ENCODE results near the gene CDH12.

The CDH12 gene

DNA sequence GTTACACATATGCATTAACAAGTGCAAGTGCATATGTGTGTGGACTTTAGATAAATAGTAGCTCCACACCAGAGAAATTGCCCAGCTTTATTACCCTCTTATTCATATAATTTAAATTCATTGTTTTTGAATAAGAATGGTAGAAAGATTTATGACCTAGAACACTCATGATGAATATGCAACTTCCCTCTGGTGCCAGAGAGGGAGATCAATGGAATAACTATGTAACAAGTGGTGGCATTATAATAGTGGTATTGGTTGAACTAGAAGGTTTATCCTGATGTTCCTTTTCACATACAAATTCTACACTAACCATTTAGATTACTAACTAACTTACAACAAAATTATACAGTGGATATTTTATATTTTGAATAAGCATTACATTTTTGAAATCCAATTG, 607.4 kb downstream of the CDH12 start:
- Histone ChIP-seq H3K9me3 (ENCODE audit: insufficient read depth, low read length) (no peaks in the 10 kb centered on the region), H3K9ac (ENCODE audit: low read length) (no peak overlapping the region), H3K9me2 (replicated peaks; ENCODE audit: insufficient read depth, low read length) (no peaks in the 10 kb centered on the region), H3K27me3 (ENCODE audit: low read length) (no peaks in the 10 kb centered on the region), H3K79me2 (ENCODE audit: insufficient read depth, low read length) (no peaks in the 10 kb centered on the region), H3K4me2 (ENCODE audit: low read depth, low read length, poor library complexity, severe bottlenecking) (no peak overlapping the region), H2AFZ (ENCODE audit: low read depth, low read length, severe bottlenecking) (no peak overlapping the region), H4K20me1 (ENCODE audit: low read depth, low read length) (no peaks in the 10 kb centered on the region), H3F3A (ENCODE audit: insufficient read depth) (no peaks in the 10 kb centered on the region), H3K36me3 (ENCODE audit: low read length) (no peaks in the 10 kb centered on the region), H3K4me3 (ENCODE audit: insufficient read depth, low read length, poor library complexity, severe bottlenecking) (no peak overlapping the region), H3K27ac (ENCODE audit: low read depth, low read length) (no peak overlapping the region)
- TF ChIP-seq, protein P1, sequence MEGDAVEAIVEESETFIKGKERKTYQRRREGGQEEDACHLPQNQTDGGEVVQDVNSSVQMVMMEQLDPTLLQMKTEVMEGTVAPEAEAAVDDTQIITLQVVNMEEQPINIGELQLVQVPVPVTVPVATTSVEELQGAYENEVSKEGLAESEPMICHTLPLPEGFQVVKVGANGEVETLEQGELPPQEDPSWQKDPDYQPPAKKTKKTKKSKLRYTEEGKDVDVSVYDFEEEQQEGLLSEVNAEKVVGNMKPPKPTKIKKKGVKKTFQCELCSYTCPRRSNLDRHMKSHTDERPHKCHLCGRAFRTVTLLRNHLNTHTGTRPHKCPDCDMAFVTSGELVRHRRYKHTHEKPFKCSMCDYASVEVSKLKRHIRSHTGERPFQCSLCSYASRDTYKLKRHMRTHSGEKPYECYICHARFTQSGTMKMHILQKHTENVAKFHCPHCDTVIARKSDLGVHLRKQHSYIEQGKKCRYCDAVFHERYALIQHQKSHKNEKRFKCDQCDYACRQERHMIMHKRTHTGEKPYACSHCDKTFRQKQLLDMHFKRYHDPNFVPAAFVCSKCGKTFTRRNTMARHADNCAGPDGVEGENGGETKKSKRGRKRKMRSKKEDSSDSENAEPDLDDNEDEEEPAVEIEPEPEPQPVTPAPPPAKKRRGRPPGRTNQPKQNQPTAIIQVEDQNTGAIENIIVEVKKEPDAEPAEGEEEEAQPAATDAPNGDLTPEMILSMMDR (IDR thresholded peaks at IDR 0.05; ENCODE audit: insufficient read depth, low read length, poor library complexity, severe bottlenecking) = no peak
- TF ChIP-seq EZH2phosphoT487 (conservative IDR thresholded peaks at IDR 0.05; ENCODE audit: low read length) = no peak

DNA sequence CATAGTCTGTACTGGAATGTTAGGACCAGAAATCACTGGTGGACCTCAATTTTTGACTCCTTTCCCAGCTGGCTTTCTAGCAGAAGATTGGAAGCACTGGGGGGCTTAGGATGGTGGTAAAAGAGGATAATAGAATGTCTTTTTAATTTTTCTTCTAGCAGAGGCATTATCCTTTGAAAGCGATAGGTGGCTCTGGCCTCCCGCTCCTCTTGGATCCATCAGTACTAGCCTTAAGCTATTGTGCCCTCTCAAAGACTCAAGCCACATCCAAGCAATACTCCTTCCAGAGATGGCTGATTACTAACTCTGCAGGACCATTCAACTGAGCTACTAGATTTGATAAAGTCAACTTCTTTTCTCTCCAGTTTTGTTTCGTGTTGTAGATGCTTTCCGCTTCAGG, 610.6 kb downstream of the CDH12 start:
- H3F3A ChIP-seq (ENCODE audit: insufficient read depth) = no peaks in the 10 kb centered on the region
- H3K9me3 ChIP-seq (ENCODE audit: insufficient read depth, low read length) = no peaks in the 10 kb centered on the region
- TF ChIP-seq EZH2phosphoT487 (conservative IDR thresholded peaks at IDR 0.05; ENCODE audit: low read length) = no peak
- TF ChIP-seq, protein P1 (IDR thresholded peaks at IDR 0.05; ENCODE audit: insufficient read depth, low read length, poor library complexity, severe bottlenecking) = no peak
- no peak overlapping the region for H3K9ac ChIP-seq (ENCODE audit: low read length)
- no peaks in the 10 kb centered on the region for H3K79me2 ChIP-seq (ENCODE audit: insufficient read depth, low read length)
- H3K4me2 ChIP-seq (ENCODE audit: low read depth, low read length, poor library complexity, severe bottlenecking) = no peak overlapping the region
- no peaks in the 10 kb centered on the region for H3K27me3 ChIP-seq (ENCODE audit: low read length)
- H3K27ac ChIP-seq (ENCODE audit: low read depth, low read length) = no peak overlapping the region
- H3K4me3 ChIP-seq (ENCODE audit: insufficient read depth, low read length, poor library complexity, severe bottlenecking) = no peak overlapping the region
- H4K20me1 ChIP-seq (ENCODE audit: low read depth, low read length) = no peaks in the 10 kb centered on the region
- no peaks in the 10 kb centered on the region for H3K36me3 ChIP-seq (ENCODE audit: low read length)
- no peaks in the 10 kb centered on the region for H3K9me2 ChIP-seq (replicated peaks; ENCODE audit: insufficient read depth, low read length)
- H2AFZ ChIP-seq (ENCODE audit: low read depth, low read length, severe bottlenecking) = no peak overlapping the region

DNA sequence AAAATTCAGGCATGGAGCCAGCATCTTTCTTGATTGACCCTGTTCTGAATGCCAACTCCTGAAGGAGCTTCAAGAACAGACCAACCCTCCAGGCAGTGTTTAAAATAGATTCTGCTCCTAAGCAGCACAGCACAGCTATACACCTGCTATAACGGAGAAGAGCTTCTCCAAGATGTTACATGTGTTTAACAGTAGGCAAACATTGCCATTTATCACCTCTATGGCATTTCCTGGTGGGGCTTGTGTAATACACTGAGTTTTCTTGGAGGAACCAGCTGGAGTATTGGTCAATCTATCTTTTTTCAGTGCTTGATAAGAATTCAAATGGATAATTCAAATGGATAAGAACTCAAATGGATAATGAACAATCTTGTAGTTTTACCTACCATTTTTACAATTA, 615.1 kb downstream of the CDH12 start:
- Histone ChIP-seq H2AFZ (ENCODE audit: low read depth, low read length, severe bottlenecking) (no peak overlapping the region), H3K9me3 (ENCODE audit: insufficient read depth, low read length) (no peaks in the 10 kb centered on the region; the same call in 1 of the 2 replicates), H3K9ac (ENCODE audit: low read length) (no peak overlapping the region), H3K4me2 (ENCODE audit: low read depth, low read length, poor library complexity, severe bottlenecking) (no peak overlapping the region), H3K27ac (ENCODE audit: low read depth, low read length) (no peak overlapping the region), H3K79me2 (ENCODE audit: insufficient read depth, low read length) (no peaks in the 10 kb centered on the region), H3K36me3 (ENCODE audit: low read length) (no peaks in the 10 kb centered on the region), H3K4me3 (ENCODE audit: insufficient read depth, low read length, poor library complexity, severe bottlenecking) (no peak overlapping the region), H3K9me2 (replicated peaks; ENCODE audit: insufficient read depth, low read length) (no peaks in the 10 kb centered on the region), H3K27me3 (ENCODE audit: low read length) (no peaks in the 10 kb centered on the region), H3F3A (ENCODE audit: insufficient read depth) (no peaks in the 10 kb centered on the region), H4K20me1 (ENCODE audit: low read depth, low read length) (no peaks in the 10 kb centered on the region)
- TF ChIP-seq EZH2phosphoT487 (conservative IDR thresholded peaks at IDR 0.05; ENCODE audit: low read length) = no peak
- TF ChIP-seq, protein P1 (IDR thresholded peaks at IDR 0.05; ENCODE audit: insufficient read depth, low read length, poor library complexity, severe bottlenecking) = no peak
